ENCODE measurements around the gene GJD4. TPM values are rescaled to one million over a fixed set of nuclear protein-coding genes. Genes with fewer than 3 reads are reported as not detected.

Gene GJD4
- total RNA-seq, 1 donor: 0.09 TPM

DNA sequence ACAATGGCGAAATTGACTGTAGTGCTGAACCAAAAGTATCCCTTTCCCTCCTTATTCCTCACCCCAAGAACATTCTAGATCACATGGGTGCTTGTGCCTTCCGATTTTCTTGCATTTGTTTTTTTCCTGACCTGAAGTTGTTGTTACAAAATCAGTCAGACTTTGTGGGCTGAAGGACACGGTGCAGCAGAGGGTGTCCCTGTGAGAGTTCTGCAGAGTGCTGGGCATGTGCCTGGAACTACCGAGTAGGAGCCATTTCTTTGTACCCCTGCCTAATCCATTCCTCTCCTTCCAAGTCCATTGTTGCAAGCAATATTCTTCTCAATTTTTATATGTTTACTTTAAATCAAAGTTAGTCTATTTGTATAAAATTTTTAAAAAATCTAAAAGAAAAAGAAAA lies 35.3 kb upstream of the GJD4 start:
- no peak for DNase-seq (ENCODE audit: low read depth)
- H3K4me3 ChIP-seq (ENCODE audit: low read depth, low read length): no peak overlapping the region
- TF ChIP-seq, protein P1, sequence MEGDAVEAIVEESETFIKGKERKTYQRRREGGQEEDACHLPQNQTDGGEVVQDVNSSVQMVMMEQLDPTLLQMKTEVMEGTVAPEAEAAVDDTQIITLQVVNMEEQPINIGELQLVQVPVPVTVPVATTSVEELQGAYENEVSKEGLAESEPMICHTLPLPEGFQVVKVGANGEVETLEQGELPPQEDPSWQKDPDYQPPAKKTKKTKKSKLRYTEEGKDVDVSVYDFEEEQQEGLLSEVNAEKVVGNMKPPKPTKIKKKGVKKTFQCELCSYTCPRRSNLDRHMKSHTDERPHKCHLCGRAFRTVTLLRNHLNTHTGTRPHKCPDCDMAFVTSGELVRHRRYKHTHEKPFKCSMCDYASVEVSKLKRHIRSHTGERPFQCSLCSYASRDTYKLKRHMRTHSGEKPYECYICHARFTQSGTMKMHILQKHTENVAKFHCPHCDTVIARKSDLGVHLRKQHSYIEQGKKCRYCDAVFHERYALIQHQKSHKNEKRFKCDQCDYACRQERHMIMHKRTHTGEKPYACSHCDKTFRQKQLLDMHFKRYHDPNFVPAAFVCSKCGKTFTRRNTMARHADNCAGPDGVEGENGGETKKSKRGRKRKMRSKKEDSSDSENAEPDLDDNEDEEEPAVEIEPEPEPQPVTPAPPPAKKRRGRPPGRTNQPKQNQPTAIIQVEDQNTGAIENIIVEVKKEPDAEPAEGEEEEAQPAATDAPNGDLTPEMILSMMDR (IDR thresholded peaks at IDR 0.05; ENCODE audit: insufficient read depth, low read length): no peak

DNA sequence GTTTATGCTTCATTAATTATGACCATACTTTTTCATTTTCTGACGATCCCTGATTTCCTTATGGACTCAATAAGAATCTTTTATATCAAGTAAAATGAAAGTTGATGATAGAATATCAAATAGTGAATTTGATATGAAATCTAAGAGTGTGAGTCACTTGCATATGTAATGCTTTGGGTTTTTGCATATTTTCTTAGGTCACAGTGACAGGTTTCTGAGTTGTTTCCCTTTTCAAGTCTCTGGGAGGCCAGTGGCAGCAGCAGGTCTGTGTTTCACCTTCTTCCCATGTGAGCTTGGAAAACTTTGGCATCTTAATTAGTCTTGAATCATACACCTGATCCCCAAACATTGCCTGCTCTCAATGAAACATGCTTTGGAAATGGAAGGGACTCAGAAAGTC lies 34.7 kb upstream of the GJD4 start:
- no peak for DNase-seq (ENCODE audit: low read depth)
- TF ChIP-seq, protein P1 (IDR thresholded peaks at IDR 0.05; ENCODE audit: insufficient read depth, low read length): no peak
- H3K4me3 ChIP-seq (ENCODE audit: low read depth, low read length): no peak overlapping the region

DNA sequence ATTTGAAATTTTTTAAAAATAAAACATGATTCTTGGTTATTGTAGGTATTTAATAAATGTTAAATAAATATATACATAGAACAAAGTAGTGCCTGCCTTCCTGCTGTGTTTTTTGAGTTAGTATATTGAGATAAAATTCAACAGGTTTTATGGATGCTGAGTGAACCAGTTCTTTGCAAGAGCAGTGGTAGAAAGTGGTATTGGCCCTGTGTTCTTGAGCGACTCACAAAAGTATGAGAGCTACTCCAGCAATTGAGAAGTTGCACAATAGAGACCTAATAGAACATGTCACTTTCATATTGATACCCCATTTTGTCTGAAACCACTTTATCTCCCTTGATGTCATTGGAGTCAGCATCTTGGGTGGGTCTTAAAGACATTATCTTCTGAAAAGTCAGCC lies 32.6 kb upstream of the GJD4 start:
- H3K4me3 ChIP-seq (ENCODE audit: low read depth, low read length): no peak overlapping the region
- no peak for DNase-seq (ENCODE audit: low read depth)
- TF ChIP-seq, protein P1 (IDR thresholded peaks at IDR 0.05; ENCODE audit: insufficient read depth, low read length): no peak

DNA sequence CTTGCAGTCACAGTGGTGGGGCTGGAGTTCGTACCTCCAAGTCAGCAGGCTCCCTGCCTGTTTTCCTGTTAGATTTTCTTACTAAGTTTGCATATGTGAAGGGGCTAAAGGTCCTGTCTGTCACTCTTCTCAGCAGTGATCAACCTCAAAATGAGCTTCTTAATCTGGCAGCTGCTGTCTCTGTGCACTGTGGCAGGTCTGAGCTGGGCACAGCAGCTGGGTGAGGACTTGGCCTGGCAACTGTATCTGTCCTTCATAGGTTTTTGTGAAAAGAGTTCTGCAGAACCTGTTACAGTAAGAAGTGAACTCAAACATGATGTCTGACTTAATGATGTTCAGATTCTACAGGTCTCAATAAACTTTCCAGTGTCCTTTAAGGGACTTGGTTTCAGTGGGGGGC lies 31.3 kb upstream of the GJD4 start:
- TF ChIP-seq, protein P1 (IDR thresholded peaks at IDR 0.05; ENCODE audit: insufficient read depth, low read length): no peak
- no peak for DNase-seq (ENCODE audit: low read depth)
- no peak overlapping the region for H3K4me3 ChIP-seq (ENCODE audit: low read depth, low read length)

DNA sequence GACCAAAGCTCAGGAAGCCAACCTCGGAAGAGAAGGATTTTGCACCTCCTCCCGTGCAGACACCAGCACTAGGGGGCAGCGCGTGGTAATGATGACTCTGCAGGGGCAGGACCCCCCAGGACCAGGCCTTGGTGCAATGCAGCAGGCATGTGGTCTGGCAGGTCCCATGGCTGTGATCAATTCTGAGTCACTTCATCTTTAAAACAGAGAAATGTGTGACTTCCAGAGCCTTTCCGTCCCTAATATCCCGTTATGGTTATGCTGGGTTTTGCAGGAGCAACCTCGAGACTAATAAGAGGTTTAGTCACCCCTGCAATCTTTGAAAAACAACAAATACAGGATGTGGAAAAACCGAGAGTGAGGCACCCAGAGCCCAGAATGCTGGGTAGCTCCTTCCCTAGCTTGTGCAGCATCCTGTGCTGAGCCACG lies 30.2 kb upstream of the GJD4 start:
- DNase-seq (ENCODE audit: low read depth): peak; percentile 88
- no peak overlapping the region for H3K4me3 ChIP-seq (ENCODE audit: low read depth, low read length)
- TF ChIP-seq, protein P1 (IDR thresholded peaks at IDR 0.05; ENCODE audit: insufficient read depth, low read length): peak; percentile 32

DNA sequence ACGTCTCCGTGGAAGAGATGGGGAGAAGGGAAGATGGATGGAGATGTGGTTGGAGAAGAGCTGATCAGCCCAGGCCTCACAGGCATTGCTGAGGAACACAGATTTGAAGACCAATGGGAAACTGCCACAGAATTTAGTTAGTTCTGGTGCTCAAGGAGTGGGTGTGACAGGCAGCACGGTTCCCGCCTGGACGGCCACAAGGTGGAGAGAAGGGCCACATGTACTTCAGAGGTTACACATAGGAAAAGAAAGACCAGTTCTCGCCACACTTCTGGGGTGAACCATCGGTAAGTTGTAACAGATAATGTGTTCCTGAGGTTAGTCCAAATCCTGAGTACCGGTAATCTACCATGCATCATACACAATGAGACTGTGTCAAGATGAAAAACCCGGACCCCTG lies 29.5 kb upstream of the GJD4 start:
- DNase-seq (ENCODE audit: low read depth): no peak
- TF ChIP-seq, protein P1 (IDR thresholded peaks at IDR 0.05; ENCODE audit: insufficient read depth, low read length): no peak
- no peak overlapping the region for H3K4me3 ChIP-seq (ENCODE audit: low read depth, low read length)

DNA sequence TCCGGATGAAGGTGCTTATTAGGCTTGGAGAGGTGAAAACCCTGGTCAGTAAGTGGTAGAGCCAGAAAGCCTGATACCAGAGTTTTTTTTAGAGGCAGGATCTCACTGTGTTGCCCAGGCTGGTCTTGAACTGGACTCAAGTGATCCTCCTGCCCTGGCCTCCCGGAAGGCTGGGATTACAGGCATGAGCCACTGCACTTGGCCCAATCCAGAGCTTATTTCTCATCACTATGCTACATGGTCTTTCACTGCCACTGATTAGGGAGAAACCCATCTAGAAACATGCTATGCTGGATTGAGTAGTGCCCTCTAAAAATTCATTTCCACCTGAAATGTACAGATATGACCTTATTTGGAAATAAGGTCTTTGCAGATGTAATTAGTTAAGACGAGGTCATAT lies 28.4 kb upstream of the GJD4 start:
- H3K4me3 ChIP-seq (ENCODE audit: low read depth, low read length): no peak overlapping the region
- DNase-seq (ENCODE audit: low read depth): no peak
- TF ChIP-seq, protein P1 (IDR thresholded peaks at IDR 0.05; ENCODE audit: insufficient read depth, low read length): no peak
